Fibroblast of lung (primary cell): ENCODE results near the gene UGT1A10. TPM values are rescaled to one million over a fixed set of nuclear protein-coding genes. Genes with fewer than 3 reads are reported as not detected.

Experiments used
- DNase-seq, 2 donors: peaks; one replicate each; pipeline versions ENCODE4 v3.0.0 to v3.0.0-alpha.2; 2010; ENCODE audit warnings: low read depth in 2 of 2
- H2AFZ ChIP-seq: 2 replicates; pipeline ENCODE4 v1.5.1; 2012; ENCODE audit warnings: low read length, control low read depth, inconsistent platforms
- H3K27ac ChIP-seq: 2 replicates; pipeline ENCODE4 v1.5.1; 2011; ENCODE audit warnings: low read length, control low read depth; ENCODE audit not compliant: insufficient read depth
- H3K27me3 ChIP-seq: 2 replicates; pipeline ENCODE4 v1.5.1; 2011; ENCODE audit warnings: mild to moderate bottlenecking, low read length; ENCODE audit not compliant: control insufficient read depth, insufficient read depth
- H3K36me3 ChIP-seq: 2 replicates; pipeline ENCODE4 v1.5.1; 2011; ENCODE audit warnings: low read length; ENCODE audit not compliant: control insufficient read depth, insufficient read depth
- H3K4me1 ChIP-seq: 2 replicates; pipeline ENCODE4 v1.5.1; 2011; ENCODE audit warnings: low read length; ENCODE audit not compliant: control insufficient read depth, insufficient read depth; ENCODE audit errors: extremely low read depth
- H3K4me2 ChIP-seq: 2 replicates; pipeline ENCODE4 v1.5.1; 2011; ENCODE audit warnings: low read length, control low read depth; ENCODE audit not compliant: insufficient read depth; ENCODE audit errors: extremely low read depth
- H3K4me3 ChIP-seq, 4 experiments: fragments of 200-600 bp in 1 of 4; sonication (generic) in 1 of 4; replicated peaks in 1 of 4; 2 replicates each; pipeline ENCODE4 v1.5.1; 2011 to 2016; ENCODE audit warnings: low read length in 4 of 4, low read depth in 3 of 4, mild to moderate bottlenecking in 3 of 4, control low read depth in 2 of 4, inconsistent platforms in 1 of 4, mixed read lengths in 1 of 4; ENCODE audit not compliant: insufficient read depth in 1 of 4; ENCODE audit errors: control extremely low read depth in 1 of 4
- H3K79me2 ChIP-seq: 2 replicates; pipeline ENCODE4 v1.5.1; 2012; ENCODE audit warnings: mild to moderate bottlenecking, low read length, inconsistent platforms; ENCODE audit not compliant: control insufficient read depth, insufficient read depth
- H3K9ac ChIP-seq: 2 replicates; pipeline ENCODE4 v1.5.1; 2011; ENCODE audit warnings: mild to moderate bottlenecking, low read length, control low read depth; ENCODE audit not compliant: insufficient read depth
- H3K9me3 ChIP-seq: 2 replicates; pipeline ENCODE4 v1.5.1; 2012; ENCODE audit warnings: low read depth, low read length; ENCODE audit not compliant: control insufficient read depth, insufficient read depth
- H4K20me1 ChIP-seq: 2 replicates; pipeline ENCODE4 v1.5.1; 2011; ENCODE audit warnings: low read length; ENCODE audit not compliant: control insufficient read depth, insufficient read depth; ENCODE audit errors: extremely low read depth
- CTCF ChIP-seq, 2 donors: IDR thresholded peaks in 1 of 2; conservative IDR thresholded peaks in 1 of 2; 1 replicate in 1 of 2; 2 replicates in 1 of 2; pipeline ENCODE4 v1.5.1; 2011 to 2012; ENCODE audit warnings: low read length in 2 of 2, control low read depth in 1 of 2, inconsistent platforms in 1 of 2, low read depth in 1 of 2, mild to moderate bottlenecking in 1 of 2
- EZH2 ChIP-seq: IDR thresholded peaks from 2 replicates; pipeline ENCODE4 v1.5.1; 2012; ENCODE audit warnings: low read length, control low read depth, mild to moderate bottlenecking; ENCODE audit errors: missing control alignments
- polyA plus RNA-seq, 2 donors: library from polyadenylated mRNA; depleted of rRNA in 1 of 2; stranded (reverse) in 1 of 2; unstranded in 1 of 2; fragments of >200 nt; gene quantifications; 2 replicates each; pipeline ENCODE4 v1.2.1, GENCODE V29; 2011 to 2012; ENCODE audit warnings: missing spikeins in 1 of 2
- total RNA-seq: library from RNA; depleted of rRNA; stranded (reverse); fragments of >200 nt; gene quantifications from 2 replicates; pipeline ENCODE4 v1.2.1, GENCODE V29; 2014

The UGT1A10 gene
- total and polyA plus RNA-seq, 2 donors (not counting 1 experiment from before 2014, with no cell fraction given) = not detected

GRCh38 chr2:233756429-233757081 is 120.3 kb downstream of the UGT1A10 start:
- Histone ChIP-seq H3K27ac (no peak overlapping the region), H3K9ac (no peak overlapping the region), H3K27me3 (no peaks in the 10 kb centered on the region), H4K20me1 (no peaks in the 10 kb centered on the region), H2AFZ (no peak overlapping the region), H3K4me1 (no peaks in the 10 kb centered on the region), H3K36me3 (no peaks in the 10 kb centered on the region), H3K4me2 (no peak overlapping the region), H3K79me2 (no peaks in the 10 kb centered on the region), H3K4me3 (no peak overlapping the region), H3K9me3 (no peaks in the 10 kb centered on the region)
- no peak for DNase-seq
- TF ChIP-seq EZH2 (no peak), CTCF (conservative IDR thresholded peaks at IDR 0.05 in 1 of 2, IDR thresholded peaks at IDR 0.05 in 1 of 2; ENCODE audit: low read depth in 1 of 2, low read length in 2 of 2) (no peak)

GRCh38 chr2:233758141-233758540 is 121.9 kb downstream of the UGT1A10 start:
- no peak for DNase-seq
- Histone ChIP-seq H3K79me2 (no peaks in the 10 kb centered on the region), H4K20me1 (no peaks in the 10 kb centered on the region), H3K36me3 (no peaks in the 10 kb centered on the region), H3K9me3 (no peaks in the 10 kb centered on the region), H3K4me1 (no peaks in the 10 kb centered on the region), H3K9ac (no peak overlapping the region), H3K27ac (no peak overlapping the region), H3K27me3 (no peaks in the 10 kb centered on the region), H2AFZ (no peak overlapping the region), H3K4me2 (no peak overlapping the region), H3K4me3 (no peak overlapping the region)
- TF ChIP-seq CTCF (conservative IDR thresholded peaks at IDR 0.05 in 1 of 2, IDR thresholded peaks at IDR 0.05 in 1 of 2; ENCODE audit: low read depth in 1 of 2, low read length in 2 of 2) = no peak
- TF ChIP-seq EZH2 = no peak

GRCh38 chr2:233758849-233759248 is 122.6 kb downstream of the UGT1A10 start:
- Histone ChIP-seq H3K79me2 (no peaks in the 10 kb centered on the region), H3K36me3 (no peaks in the 10 kb centered on the region), H3K27me3 (no peaks in the 10 kb centered on the region), H3K27ac (no peak overlapping the region), H2AFZ (no peak overlapping the region), H3K9ac (no peak overlapping the region), H3K9me3 (no peaks in the 10 kb centered on the region), H3K4me1 (no peaks in the 10 kb centered on the region), H3K4me2 (no peak overlapping the region), H3K4me3 (no peak overlapping the region), H4K20me1 (no peaks in the 10 kb centered on the region)
- DNase-seq = peak in 1 of 2 donors; percentile 46
- TF ChIP-seq EZH2 (no peak), CTCF (conservative IDR thresholded peaks at IDR 0.05 in 1 of 2, IDR thresholded peaks at IDR 0.05 in 1 of 2; ENCODE audit: low read depth in 1 of 2, low read length in 2 of 2) (no peak)
